Posterior cingulate gyrus (tissue), 11 donors: ENCODE measurements around the gene DACH1.
"Not testable (repeated sequence)": the region's sequence is repeated elsewhere in the genome, so short reads cannot be mapped to it uniquely, and the experiment has no call there.

Source experiments
- DNase-seq, 10 donors: peaks; one replicate each; pipeline versions ENCODE4 v3.0.0 to v3.0.0-alpha.2; 2020 to 2021; ENCODE audit warnings: mixed read lengths in 3 of 10
- intact Hi-C: fragments of 100-400 bp; cut with DNase I; formaldehyde crosslinking; loops from one replicate; pipeline ENCODE4 v1.15.1; 2023

Gene DACH1

GRCh38 chr13:71786875-71787274 lies 80.1 kb downstream of the DACH1 start:
- intact Hi-C loops, result no loop called here
- DNase-seq, result no peak

- DNase-seq, result no peak
- intact Hi-C loops, result no loop called here
Measured at GRCh38 chr13:71785361-71785760, 81.6 kb downstream of the DACH1 start.

- intact Hi-C loops, result no loop called here
- DNase-seq, result no peak
Measured at GRCh38 chr13:71780546-71780945, 86.5 kb downstream of the DACH1 start.

- DNase-seq, intact Hi-C loops: not testable (repeated sequence)
Measured at GRCh38 chr13:71778998-71779397, 88.0 kb downstream of the DACH1 start.

GRCh38 chr13:71775966-71776365 lies 91.0 kb downstream of the DACH1 start:
- intact Hi-C loops, result no loop called here
- DNase-seq, result no peak

GRCh38 chr13:71774863-71775262 lies 92.1 kb downstream of the DACH1 start:
- intact Hi-C loops, result no loop called here
- no peak for DNase-seq

- intact Hi-C loops, result no loop called here
Measured at GRCh38 chr13:71773531-71773930, 93.5 kb downstream of the DACH1 start.

GRCh38 chr13:71772361-71772760 lies 94.6 kb downstream of the DACH1 start:
- no peak for DNase-seq
- intact Hi-C loops, result no loop called here

More at GRCh38 chr13:71773531-71773930, 93.5 kb downstream of the DACH1 start:
- no peak for DNase-seq

- intact Hi-C loops, result no loop called here
- no peak for DNase-seq
Measured at GRCh38 chr13:71771144-71771543, 95.9 kb downstream of the DACH1 start.

GRCh38 chr13:71770710-71771109 lies 96.3 kb downstream of the DACH1 start:
- intact Hi-C loops, result no loop called here
- DNase-seq, result no peak

GRCh38 chr13:71768881-71769280 lies 98.1 kb downstream of the DACH1 start:
- intact Hi-C loops, result no loop called here
- no peak for DNase-seq

GRCh38 chr13:71759651-71760511 lies 107.1 kb downstream of the DACH1 start:
- intact Hi-C loops, result no loop called here
- DNase-seq, result no peak

GRCh38 chr13:71758828-71759227 lies 108.2 kb downstream of the DACH1 start:
- intact Hi-C loops, result no loop called here
- no peak for DNase-seq

- no peak for DNase-seq
- intact Hi-C loops, result no loop called here
Measured at GRCh38 chr13:71754407-71754974, 112.5 kb downstream of the DACH1 start.

GRCh38 chr13:71752775-71753513 lies 114.1 kb downstream of the DACH1 start:
- intact Hi-C loops, result no loop called here
- no peak for DNase-seq

GRCh38 chr13:71751073-71751472 lies 115.9 kb downstream of the DACH1 start:
- DNase-seq, result no peak
- intact Hi-C loops, result no loop called here

GRCh38 chr13:71730267-71730666 lies 136.7 kb downstream of the DACH1 start:
- DNase-seq, result no peak
- intact Hi-C loops, result no loop called here

GRCh38 chr13:71729441-71729840 lies 137.6 kb downstream of the DACH1 start:
- no peak for DNase-seq
- intact Hi-C loops, result no loop called here

- no peak for DNase-seq
- intact Hi-C loops, result no loop called here
Measured at GRCh38 chr13:71727662-71728061, 139.3 kb downstream of the DACH1 start.

GRCh38 chr13:71727042-71727441 lies 140.0 kb downstream of the DACH1 start:
- intact Hi-C loops, result no loop called here
- no peak for DNase-seq

GRCh38 chr13:71722206-71722605 lies 144.8 kb downstream of the DACH1 start:
- intact Hi-C loops, result no loop called here
- DNase-seq, result no peak
